Measurements from ENCODE around the gene AFG3L2.

AFG3L2 gene

DNA sequence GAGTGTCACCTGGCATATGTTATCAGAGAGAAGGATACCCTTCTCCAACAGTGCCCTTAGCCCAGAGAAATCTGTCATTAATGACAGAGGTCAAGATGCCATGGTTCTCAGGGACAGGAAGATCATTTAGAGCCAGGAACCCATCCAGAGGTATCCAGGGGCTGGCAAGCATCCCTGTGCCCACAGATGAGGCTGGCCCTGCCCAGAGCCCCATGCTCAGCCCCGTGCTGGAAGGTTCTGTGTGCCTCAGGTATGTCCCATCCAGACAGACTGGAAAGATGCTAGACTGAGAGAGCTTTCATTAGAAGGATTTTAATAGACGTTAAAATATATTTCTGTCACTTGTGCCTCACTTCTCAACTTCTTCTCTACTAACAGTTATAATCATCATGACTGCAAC is 77.2 kb downstream of the AFG3L2 start:
- no peak for DNase-seq

DNA sequence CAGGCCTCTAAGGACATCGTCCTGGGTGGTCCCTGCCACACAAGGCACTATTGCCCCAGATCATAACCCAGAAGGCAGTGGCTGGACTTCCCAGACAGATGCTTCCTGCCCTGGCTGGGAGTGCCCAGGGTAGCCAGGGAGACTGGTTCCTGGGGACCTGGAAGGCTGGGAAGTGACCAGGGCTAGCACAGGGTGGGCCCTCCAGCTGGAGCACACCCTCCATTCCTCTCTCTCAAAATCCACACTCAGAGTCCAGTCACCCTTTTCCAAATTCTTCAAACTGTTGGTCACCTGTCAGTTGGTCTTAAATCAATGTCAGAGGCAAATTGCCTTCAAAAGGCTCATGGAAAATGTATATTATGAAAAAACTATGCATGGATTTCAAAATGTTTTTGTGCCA is 80.6 kb downstream of the AFG3L2 start:
- DNase-seq: no peak

DNA sequence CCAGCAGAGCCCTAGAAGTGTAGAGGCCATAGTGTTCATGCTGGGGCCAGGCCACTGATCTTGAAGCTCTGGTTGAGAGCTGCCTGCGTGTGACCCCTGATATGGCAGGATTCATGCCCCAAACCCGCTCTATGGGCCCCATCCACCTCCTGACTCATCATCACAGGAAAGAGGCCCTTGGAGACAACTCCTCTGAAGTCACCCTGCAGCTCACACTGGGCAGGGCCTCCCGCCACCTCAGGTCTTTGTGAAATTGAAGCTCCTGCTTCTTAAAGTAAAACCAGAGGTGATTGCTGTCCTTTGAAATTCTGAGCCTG is 81.0 kb downstream of the AFG3L2 start:
- no peak for DNase-seq

DNA sequence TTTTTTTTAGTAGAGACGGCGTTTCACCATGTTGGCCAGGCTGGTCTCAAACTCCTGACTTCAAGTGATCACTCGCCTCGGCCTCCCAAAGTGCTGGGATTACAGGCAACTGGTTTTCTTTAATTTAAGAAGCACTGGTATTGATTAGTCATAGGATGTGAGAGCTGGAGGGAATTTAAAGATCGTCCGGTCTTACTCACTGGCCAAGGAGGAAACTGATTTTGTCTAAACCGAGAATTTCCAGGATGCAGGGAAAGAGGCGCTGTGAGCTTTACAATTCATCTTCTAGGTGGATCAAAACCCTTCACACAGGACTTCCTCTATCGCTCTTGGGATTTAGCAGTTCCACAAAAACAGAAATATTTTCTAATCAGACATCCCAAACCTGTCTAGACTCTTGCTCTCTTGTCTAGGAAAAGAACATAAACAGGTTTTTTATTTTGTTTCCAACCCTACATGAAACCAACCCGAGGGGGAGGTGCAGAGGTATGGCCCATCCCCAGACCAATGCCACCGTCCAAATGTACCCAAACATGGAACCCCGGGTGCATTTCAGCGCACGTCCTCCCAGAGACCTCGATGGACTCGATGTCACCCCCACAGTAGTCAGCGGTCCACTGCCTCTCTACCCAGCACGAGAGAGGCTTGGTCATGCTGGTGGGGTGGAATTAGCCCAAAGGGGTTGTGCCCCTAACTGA is 81.5 kb downstream of the AFG3L2 start:
- no peak for DNase-seq

DNA sequence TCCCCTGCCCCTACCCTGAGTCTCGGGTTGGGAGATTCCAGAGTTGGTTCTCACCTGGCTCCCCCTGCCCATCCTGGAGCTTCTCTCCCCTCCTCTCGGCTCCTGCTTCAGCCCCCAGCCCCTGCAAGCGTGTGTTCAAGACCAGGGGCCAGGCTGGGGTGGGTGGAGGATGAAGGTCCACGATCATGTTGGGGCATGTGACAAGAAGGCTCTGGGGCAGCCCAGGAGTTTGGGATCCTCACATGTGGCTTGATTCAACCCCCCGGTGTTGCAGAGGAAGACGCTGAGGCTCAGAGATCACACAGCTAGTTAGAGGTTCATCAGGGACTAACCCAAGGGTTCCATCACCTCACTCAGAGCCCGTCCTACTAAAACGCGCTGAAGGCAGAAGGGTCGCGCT is 83.2 kb downstream of the AFG3L2 start:
- no peak for DNase-seq

DNA sequence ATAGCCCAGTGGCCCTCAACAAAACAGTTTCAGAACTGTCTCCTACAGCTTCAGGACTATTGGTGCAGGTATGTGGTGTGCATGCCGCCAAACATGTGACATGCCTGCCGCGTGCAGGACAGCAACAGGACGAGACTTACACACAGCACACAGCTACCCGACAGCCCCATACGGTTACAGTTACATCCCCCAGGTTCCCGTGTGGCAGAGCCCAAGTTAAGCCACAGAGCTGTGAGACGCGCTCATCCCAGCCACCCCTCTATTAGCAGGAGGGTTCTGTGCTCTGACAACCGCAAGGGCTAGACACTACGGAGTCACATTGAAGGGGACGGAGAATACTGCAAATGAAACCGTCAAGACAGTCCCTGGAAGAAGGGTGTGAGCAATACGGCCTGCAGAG is 85.3 kb downstream of the AFG3L2 start:
- DNase-seq: no peak

DNA sequence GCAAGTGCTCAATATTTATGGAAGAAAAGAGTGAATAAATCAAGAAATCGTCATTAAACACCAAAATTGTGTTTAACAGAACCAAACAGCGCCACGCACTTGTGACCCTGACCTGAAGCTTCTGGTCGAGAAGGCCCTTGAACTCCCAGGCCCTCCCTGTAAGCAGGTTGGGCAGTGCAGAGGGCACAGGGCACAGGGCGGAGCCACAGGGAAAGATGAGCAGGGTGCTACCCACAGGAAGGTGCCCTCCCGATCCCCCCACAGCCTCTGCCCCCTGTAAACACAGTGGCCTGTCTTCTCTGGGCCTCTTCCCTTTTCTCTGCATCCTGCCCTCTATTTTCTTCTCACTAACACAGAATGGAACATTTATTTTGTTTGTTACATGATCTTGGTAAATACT is 85.9 kb downstream of the AFG3L2 start:
- DNase-seq: no peak

DNA sequence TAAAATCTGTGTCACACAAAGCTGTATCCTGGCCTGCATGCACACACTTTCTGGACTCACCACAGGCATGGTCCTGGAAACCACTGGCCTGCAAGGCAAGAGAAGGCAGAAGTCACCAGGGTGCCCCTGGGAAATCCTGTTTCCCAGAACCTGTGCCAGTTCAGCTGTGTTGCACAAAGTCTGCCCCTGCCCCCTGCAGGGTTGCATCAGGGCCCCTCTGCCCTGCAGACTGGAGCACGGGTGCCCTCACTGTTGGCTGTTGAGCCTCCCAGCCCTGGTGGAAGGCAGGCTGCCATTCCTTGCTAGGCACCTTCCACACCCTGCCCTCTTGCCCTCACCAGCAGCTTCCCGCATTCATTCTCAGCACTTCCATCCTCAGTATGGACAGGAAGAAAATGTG is 86.9 kb downstream of the AFG3L2 start:
- DNase-seq: no peak

DNA sequence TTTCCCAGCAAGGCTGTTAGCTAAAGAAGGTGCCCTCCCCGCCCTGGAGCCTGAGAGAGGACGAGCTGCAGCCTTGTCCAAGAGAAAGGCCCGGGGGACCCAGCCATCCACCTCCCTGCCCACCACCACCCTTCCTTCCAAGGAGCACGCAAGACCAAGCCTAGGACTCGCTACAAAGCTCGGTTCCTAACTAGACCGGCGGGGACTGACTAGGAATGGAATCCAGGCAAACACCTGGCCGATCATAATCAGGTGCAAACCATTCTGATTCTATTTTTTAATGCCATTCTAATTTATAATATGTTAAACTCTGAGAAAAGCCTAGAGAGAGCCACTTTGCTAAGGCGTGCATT is 88.6 kb downstream of the AFG3L2 start:
- no peak for DNase-seq

DNA sequence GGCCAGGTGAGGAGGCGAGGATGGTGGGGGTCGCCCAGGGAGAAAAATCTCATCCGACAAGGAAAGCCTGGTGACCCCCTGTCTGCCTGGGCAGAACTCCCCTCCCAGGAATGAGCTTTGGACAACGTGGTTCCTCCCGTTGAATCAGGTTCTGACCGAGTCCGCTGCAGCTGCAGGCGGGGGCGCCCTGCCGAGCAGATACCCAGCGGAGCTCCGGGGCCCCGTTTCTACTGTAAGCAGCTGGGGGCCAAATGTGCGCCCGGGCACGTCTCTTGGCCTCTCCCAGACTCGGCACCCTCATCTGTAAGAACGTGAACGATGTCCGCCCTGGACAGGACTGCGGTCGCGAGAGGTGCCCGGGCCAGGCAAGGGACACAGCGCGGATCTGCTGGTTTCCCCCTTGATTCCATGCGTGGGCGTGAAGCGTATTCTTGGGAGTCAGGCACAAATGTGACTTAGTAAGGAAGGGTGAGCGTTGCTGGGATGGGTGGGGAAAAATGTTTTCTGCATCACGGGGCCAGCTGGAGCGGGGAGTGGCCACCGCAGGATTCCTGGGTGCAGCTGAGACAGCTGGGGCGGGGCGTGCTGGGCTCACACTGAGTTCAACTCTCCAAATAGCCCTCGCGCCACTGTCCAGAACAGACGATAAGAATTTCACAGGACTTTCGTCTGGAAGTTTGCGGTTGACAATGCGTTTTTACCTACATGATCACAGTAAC is 89.2 kb downstream of the AFG3L2 start:
- no peak for DNase-seq

DNA sequence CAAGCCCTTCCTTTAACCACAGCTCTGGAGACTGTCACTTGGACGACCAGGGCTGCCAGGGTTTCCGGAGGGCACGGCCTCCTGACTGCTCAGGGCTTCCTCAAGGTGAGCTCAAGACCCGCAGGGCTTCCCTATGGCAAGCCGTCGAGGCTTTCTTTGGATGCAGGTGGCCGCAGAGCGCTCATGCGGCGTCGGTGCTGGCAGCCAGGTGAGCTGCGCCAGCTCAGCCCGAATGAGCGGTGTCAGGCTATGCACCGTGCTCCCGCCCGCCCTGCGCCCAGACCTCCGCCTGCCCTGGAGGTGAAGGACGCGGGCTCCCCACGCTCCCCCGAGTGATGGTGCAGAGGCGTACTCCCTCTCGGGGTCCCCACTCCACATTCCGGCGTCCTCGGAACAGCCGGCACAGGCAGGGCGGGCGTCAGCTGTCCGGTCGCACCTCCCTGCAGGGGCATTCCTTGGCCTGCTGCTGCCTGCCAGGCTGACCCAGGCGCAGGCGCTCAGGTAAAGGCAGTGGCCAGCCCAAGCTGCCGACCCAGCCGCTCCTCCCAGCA is 89.8 kb downstream of the AFG3L2 start:
- no peak for DNase-seq

DNA sequence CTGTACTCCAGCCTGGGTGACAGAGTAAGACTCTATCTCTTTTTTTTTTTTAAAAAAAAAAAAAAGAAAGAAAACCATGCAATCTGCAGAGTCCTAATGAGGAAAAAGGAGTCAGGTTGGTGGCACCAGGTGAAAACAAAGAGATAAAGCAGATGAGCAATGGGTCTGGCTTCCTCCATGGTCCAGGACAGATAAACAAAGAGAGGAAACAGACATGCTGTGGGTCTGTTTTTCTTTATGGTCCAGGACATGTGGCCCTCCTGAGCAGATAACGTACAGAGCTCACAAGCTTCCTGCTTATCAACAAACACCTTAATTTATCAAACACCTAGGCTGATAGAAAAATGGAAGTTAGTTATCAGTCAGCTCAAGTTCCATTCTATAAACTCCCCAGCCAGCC is 93.4 kb downstream of the AFG3L2 start:
- no peak for DNase-seq

DNA sequence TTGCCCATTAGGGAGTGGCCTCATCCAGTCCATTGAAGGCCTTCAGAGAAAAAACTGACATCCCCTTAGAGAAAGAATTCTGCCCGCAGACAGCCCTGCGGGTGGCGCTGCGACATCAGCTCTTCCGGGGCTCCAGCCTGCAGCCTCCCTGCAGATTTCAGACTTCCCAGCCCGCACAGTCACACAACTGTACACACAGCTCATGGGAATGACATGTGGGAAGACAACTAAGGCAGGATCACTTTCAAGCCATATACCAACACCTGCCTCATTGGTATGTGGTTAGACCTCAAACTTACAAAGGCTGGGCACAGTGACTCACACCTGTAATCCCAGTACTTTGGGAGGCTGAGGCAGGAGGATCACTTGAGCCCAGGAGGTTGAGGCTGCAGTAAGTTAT is 93.8 kb downstream of the AFG3L2 start:
- no peak for DNase-seq

DNA sequence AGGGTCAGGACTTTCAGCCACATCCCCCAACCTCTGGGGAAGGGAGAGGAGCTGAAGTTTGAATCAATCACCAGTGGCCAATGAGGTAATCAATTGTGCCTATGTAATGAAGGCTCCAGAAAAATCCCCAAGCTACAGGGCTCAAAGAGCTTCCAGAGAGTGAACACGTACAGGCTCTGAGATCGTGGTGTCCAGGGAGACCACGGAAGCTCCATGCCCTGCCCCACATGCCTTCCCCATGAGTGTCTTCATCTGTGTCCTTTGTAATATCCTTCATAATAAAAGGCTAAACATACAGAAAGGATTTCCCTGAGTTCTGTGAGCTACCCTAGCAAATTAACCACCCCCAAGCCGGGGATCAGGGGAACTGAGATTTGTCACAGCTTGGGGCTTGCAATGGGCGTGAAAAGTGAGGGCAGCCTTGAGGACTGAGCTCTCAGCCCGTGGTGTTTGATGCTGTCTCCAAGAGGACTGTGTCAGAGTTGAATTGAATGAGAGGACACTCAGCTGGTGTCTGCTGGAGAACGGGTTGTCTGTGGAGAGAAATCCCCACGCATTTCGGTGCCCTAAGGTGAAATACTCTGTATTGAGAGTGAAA is 94.5 kb downstream of the AFG3L2 start:
- DNase-seq: no peak

DNA sequence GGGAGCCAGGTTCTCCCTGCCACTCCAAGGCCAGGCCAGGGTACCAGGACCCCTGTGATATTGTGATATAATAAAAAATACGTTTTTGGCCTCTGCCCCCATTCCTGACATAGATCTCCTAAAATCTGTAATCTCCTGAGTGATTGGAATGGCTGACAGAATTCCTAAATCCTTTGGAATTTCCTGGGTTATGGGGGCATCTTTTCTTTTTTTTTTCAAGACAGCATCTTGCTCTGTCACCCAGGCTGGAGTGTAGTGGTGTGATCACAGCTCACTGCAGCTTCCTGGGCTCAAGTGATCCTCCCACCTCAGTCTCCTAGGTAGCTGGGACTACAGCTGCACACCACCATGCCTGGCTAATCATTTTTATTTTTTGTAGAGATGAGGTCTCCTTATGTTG is 95.2 kb downstream of the AFG3L2 start:
- DNase-seq: no peak

DNA sequence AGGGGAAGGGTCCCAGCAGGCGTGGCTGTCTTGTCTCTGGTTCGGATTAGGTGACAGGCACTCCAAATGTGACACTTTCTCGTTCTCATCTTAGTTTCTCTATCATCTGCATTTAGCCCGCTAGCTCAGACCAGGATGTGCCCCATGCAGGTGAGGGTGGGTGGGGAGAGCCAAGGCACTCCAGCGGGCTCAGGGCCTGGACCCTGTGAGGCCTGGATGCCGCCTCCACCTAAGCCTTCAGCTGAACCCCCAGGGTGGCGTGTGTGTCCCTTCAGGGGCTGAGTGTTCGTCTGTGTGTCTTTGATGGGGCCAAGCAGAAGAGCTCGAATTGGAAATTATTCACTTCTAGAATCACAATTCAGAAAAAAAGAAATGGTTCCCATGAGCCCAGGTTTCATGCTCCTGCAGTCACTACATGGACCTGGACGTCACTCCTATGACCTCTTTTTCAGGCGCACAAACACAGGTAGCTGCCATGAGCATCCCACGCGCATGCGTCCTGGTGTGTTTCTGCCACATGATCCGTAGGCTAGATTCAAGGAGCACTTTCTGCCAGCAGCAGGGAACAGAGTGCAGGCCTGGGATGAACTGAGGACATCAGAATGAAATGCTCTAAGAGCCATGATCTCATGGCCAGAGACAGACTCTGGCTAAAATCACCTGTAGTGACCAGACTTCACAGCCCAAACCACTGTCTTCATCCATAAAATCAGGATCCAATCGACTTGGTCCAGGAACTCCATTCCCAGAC is 97.1 kb downstream of the AFG3L2 start:
- no peak for DNase-seq

Data from activated CD4-positive, alpha-beta T cell treated with anti-CD3 and anti-CD28 coated beads, Interleukin-2, Interleukin-6, amounts not matched to agents 100 ng/mL and 50 ng/mL, durations not matched to agents 16 hours and 8 hours (primary cell).